Activated naive CD4-positive, alpha-beta T cell treated with anti-CD3 and anti-CD28 coated beads for 36 hours (primary cell): Measurements from ENCODE around the gene KRTAP12-1. TPM values are rescaled to one million over a fixed set of nuclear protein-coding genes. Genes with fewer than 3 reads are reported as not detected.
"Not testable (repeated sequence)": the region's sequence is repeated elsewhere in the genome, so short reads cannot be mapped to it uniquely, and the experiment has no call there.

Source experiments
- CTCF ChIA-PET: fragments of 350-600 bp; sonication (Branson Sonifier 250); formaldehyde crosslinking; loops from one replicate; lab custom pipeline; 2021; ENCODE audit warnings: antibody characterized with exemption; lab: Charles Lee
- DNase-seq: peaks from one replicate; pipeline ENCODE4 v3.0.0-alpha.2; 2020
- H3K27ac Mint-ChIP-seq: one replicate; pipeline ENCODE4 v1.8.0; 2021; ENCODE audit warnings: mild to moderate bottlenecking, mixed read lengths
- H3K27me3 Mint-ChIP-seq: one replicate; pipeline ENCODE4 v1.8.0; 2021; ENCODE audit warnings: low read depth, mixed read lengths
- H3K36me3 Mint-ChIP-seq: one replicate; pipeline ENCODE4 v1.8.0; 2021; ENCODE audit warnings: low read depth, mixed read lengths
- H3K4me1 Mint-ChIP-seq: one replicate; pipeline ENCODE4 v1.8.0; 2021; ENCODE audit warnings: low read depth, mixed read lengths
- H3K4me3 Mint-ChIP-seq: one replicate; pipeline ENCODE4 v1.8.0; 2021; ENCODE audit warnings: mild to moderate bottlenecking, moderate library complexity, mixed read lengths
- H3K9me3 Mint-ChIP-seq: one replicate; pipeline ENCODE4 v1.8.0; 2021; ENCODE audit warnings: mixed read lengths
- intact Hi-C: fragments of 100-400 bp; cut with micrococcal nuclease; formaldehyde crosslinking; loops from one replicate; pipeline ENCODE4 v1.15.1; 2023
- total RNA-seq, 2 experiments: library from RNA; stranded (reverse); gene quantifications; one replicate each; pipeline ENCODE4 v1.2.3, GENCODE V29; 2021

KRTAP12-1 gene
- total RNA-seq, 2 experiments from 2014 or later = not detected

DNA sequence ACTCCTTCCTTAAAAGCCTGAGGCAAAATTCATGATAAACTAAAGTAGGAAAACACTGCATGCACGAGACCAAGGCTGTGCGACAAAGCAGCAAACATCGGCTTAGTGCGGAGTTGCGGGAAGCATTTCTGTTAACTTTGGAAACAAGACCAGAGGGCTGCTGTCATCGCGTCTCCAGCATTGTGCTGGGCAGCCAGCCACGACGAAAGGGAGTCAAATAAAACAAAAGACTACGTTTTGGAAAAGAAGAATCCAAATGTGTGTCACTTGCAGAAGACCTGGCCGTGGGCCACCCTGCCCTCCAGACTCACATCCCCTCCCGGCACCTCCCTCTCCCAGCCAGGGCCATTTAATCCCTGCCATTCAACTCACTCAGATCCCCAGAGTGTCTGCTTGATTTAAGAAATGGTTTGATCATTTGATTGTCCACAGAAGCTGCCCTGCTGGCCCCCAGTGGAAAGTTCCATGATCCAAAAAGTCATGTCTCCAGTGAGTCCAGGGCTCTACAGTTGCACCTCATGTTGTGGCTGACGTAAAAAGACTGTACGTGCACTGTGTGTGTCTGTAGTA lies 38.1 kb downstream of the KRTAP12-1 start:
- no peak overlapping the region for H3K27ac Mint-ChIP-seq

DNA sequence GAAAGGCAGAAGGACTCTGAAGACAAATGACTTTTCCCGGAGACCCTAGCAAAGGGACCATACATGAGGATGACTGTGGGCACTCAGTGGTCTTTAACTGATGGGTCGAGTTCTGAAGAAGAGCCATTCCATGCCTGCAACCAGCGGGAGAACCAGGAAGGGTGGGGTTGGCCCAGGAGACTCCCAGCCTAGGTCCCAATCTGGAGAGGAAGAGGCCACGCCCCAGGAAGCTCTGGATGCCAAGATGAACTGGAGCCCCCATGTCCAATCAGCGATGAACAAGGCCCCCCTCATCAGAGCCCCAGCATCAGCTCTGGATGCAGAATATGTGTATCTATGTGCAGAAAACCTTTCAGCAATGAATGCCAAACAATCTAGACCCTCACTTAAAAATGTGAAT lies 41.2 kb downstream of the KRTAP12-1 start:
- no peak overlapping the region for H3K4me3 Mint-ChIP-seq
- H3K27ac Mint-ChIP-seq = no peak overlapping the region
- peaks cover 3% of the 10 kb centered on the region for H3K4me1 Mint-ChIP-seq
- no peaks in the 10 kb centered on the region for H3K27me3 Mint-ChIP-seq
- DNase-seq = no peak
- intact Hi-C loops = no loop called here
- H3K36me3 Mint-ChIP-seq = peaks cover 9% of the 10 kb centered on the region
- peaks cover 30% of the 10 kb centered on the region for H3K9me3 Mint-ChIP-seq
- CTCF ChIA-PET = no interaction called here

More for the DNA sequence above, 38.1 kb downstream of the KRTAP12-1 start:
- DNase-seq = no peak
- peaks cover 30% of the 10 kb centered on the region for H3K9me3 Mint-ChIP-seq
- H3K36me3 Mint-ChIP-seq = peaks cover 9% of the 10 kb centered on the region
- no peak overlapping the region for H3K4me3 Mint-ChIP-seq
- no peaks in the 10 kb centered on the region for H3K27me3 Mint-ChIP-seq
- H3K4me1 Mint-ChIP-seq = peaks cover 6% of the 10 kb centered on the region
- CTCF ChIA-PET = no interaction called here
- intact Hi-C loops = no loop called here

DNA sequence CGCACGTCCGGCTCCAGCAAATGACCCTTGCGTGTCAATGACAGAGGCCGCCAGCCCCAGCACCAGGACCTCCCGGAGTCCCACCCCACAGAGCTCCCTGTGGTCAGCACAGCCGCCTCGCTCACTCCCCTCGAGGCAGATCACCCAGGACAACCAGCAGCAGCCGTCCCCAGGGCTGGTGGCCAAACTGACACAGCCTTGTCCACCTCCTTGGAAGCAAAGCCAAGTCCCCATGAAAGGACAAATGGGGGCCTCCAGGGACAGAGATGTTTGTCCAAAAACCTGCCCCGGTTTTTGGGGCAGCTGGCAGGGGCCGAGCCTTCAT lies 42.7 kb downstream of the KRTAP12-1 start:
- no peak overlapping the region for H3K27ac Mint-ChIP-seq
- CTCF ChIA-PET = no interaction called here
- H3K4me1 Mint-ChIP-seq = peaks cover 3% of the 10 kb centered on the region
- H3K36me3 Mint-ChIP-seq = peaks cover 4% of the 10 kb centered on the region
- no peak overlapping the region for H3K4me3 Mint-ChIP-seq
- no peak for DNase-seq
- H3K9me3 Mint-ChIP-seq = peaks cover 21% of the 10 kb centered on the region
- intact Hi-C loops = no loop called here
- no peaks in the 10 kb centered on the region for H3K27me3 Mint-ChIP-seq

DNA sequence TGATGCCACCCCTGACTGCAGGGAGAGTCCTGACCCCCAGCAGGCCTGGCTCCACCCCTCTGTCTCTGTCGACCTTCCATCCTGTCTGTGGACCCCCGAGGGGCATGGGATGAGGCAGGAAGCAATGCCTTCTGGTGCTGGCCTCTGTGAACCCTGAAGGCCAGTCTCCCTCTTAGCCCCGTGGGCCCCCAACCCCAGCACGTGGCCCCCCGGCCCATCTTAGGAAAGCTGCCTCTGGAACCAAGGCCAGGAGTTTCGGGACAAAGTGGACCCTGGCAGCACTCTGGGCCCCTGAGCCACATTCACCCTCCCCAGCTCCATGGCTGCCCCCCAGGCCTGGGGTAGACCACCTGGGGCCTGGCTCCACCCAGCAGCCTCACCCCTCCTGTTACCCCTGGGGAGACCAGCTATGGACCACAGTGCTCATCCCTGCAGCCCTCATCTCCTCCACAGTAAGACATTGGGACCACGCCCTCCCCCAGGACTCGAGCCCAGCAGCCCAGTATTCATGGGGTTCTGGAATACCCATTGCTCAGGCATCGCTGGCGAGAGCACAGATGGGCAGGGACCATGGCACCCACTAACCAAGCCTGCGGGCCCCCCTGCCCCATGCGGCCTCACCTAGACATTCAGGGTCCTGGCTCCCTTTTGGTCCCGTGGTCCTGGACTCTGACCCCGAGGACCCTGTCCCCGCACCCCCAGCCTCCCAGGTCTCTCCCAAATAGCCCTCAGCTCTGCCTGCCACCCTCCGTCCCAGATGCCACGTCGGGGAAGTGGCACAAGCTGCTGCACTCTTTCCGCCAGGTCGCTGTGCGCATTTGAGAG lies 43.2 kb downstream of the KRTAP12-1 start:
- H3K36me3 Mint-ChIP-seq, H3K27me3 Mint-ChIP-seq, intact Hi-C loops, CTCF ChIA-PET, H3K4me3 Mint-ChIP-seq, H3K27ac Mint-ChIP-seq, DNase-seq, H3K4me1 Mint-ChIP-seq: not testable (repeated sequence)
- H3K9me3 Mint-ChIP-seq = peaks cover 15% of the 10 kb centered on the region

DNA sequence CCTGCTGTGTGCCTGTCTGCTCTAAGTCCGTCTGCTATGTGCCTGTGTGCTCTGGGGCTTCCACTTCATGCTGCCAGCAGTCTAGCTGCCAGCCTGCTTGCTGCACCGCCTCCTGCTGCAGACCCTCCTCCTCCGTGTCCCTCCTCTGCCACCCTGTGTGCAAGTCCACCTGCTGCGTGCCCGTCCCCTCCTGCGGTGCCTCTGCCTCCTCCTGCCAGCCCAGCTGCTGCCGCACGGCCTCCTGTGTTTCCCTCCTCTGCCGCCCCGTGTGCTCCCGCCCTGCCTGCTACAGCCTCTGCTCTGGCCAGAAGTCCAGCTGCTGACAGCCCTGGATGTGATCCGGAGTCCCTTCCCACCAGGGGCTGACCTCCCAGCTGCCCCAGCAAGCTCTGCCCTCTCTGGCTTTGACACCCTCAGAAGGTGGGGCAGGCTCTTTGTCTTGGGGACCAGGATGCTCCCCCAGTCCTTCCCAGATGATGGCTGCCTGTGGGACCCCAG lies 44.1 kb downstream of the KRTAP12-1 start:
- DNase-seq, intact Hi-C loops, H3K4me3 Mint-ChIP-seq, H3K27ac Mint-ChIP-seq, CTCF ChIA-PET, H3K4me1 Mint-ChIP-seq, H3K36me3 Mint-ChIP-seq, H3K27me3 Mint-ChIP-seq: not testable (repeated sequence)
- H3K9me3 Mint-ChIP-seq = peaks cover 12% of the 10 kb centered on the region

DNA sequence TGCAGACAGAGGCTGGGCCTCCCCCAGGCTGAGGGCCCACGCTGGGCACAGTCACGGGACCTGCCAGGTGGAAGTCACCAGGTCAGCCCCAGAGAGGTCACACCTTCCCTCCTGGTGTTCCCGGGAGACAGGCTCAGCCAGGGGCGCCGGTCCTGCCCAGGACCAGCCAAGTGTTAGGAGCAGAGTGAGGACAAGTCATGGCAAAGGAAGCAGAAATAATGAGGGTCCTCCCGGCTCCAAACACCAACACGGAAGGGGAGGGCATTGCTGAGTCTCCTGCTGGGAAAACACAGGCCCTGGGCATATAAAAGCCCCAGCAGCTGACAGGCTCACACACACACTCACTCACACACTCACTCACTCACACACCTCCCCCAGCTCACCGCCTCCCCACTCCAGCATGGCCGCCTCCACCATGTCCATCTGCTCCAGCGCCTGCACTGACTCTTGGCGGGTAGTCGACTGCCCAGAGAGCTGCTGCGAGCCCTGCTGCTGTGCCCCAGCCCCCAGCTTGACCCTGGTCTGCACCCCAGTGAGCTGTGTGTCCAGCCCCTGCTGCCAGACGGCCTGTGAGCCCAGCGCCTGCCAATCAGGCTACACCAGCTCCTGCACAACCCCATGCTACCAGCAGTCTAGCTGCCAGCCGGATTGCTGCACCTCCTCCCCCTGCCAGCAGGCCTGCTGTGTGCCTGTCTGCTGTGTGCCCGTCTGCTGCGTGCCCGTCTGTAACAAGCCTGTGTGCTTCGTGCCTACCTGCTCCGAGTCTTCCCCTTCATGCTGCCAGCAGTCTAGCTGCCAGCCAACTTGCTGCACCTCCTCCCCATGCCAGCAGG lies 44.7 kb downstream of the KRTAP12-1 start, which contains the start of gene KRTAP10-10:
Gene KRTAP10-10 (plus strand): TSS at position 339 of the 833 bp plus-strand sequence. CDS start 62 bp downstream, at position 401.
- H3K4me3 Mint-ChIP-seq = no peak within 1 kb of the TSS
- intact Hi-C loops = no loop called here
- peaks cover 3% of the 10 kb centered on the region for H3K4me1 Mint-ChIP-seq
- no peak within 1 kb of the TSS for H3K27ac Mint-ChIP-seq
- H3K36me3 Mint-ChIP-seq = no peaks in the 10 kb centered on the region
- H3K9me3 Mint-ChIP-seq = peaks cover 12% of the 10 kb centered on the region
- DNase-seq = no peak
- H3K27me3 Mint-ChIP-seq = no peaks in the 10 kb centered on the region
- CTCF ChIA-PET = no interaction called here

DNA sequence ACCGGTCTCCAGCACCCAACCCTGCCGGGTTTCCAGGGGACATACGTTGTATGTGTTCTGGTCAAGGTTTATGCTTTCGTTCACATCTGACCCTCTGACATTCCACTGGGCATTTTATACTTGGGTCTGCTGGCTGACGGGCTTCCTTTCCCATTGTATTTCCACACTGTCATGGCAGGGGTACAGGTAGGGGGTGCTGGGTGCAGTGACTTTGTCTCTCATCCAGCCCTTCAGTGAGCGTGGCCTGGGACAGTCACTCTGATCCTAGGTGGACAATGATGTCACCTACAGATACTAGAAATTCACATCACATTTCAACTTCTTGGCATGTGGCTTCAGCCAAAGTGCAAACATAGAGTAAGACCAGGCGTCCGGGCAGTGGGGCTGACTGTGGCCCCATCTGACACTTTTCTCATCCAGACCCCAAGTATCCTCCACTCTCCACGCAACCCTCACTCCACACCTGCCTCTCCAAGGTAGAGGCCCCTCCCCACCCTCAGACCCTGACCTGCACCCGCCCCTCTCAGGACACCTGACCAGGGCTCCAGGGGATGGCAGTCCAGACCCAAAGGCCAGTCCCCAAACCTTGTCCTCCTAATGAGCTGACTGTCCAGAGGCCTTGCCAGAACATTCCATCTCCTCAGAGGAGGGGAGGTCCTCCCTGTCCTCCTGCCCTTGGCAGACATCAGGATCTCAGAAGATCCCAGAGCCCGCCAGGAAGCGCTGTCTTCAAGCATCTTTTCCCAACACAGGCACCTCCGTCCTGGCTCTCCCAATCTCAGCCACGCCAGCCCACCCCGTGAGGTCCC lies 45.5 kb downstream of the KRTAP12-1 start:
- intact Hi-C loops = no loop called here
- peaks cover 17% of the 10 kb centered on the region for H3K9me3 Mint-ChIP-seq
- H3K4me3 Mint-ChIP-seq = no peak overlapping the region
- CTCF ChIA-PET = no interaction called here
- H3K27me3 Mint-ChIP-seq = no peaks in the 10 kb centered on the region
- no peak for DNase-seq
- no peak overlapping the region for H3K27ac Mint-ChIP-seq
- peaks cover 3% of the 10 kb centered on the region for H3K4me1 Mint-ChIP-seq
- no peaks in the 10 kb centered on the region for H3K36me3 Mint-ChIP-seq

DNA sequence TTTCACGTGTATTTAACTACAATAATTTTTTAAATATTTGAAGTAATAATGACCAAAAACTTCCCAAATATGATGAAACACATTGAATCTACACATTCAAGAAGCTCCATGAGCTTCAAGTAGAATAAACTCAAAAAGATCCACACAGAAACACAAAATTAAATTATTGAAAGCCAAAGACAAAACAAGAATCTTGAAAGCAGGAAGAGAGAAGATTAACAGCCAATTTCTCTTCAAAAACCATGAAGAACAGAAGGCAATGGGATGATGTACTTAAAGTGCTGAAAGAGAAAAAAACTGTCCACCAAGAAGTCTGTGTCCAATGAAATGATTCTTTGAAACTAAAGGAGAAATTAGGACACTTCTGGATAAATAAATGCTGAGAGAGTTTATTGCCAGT lies 49.9 kb downstream of the KRTAP12-1 start:
- peaks cover 3% of the 10 kb centered on the region for H3K36me3 Mint-ChIP-seq
- H3K4me1 Mint-ChIP-seq = peaks cover 25% of the 10 kb centered on the region
- intact Hi-C loops = no loop called here
- H3K27ac Mint-ChIP-seq = no peak overlapping the region
- CTCF ChIA-PET = interaction anchor here (1.7 kb wide), 1 partner anchor 110 kb away, joined by 3 read pairs; no protein-coding TSS in a partner anchor
- no peak for DNase-seq
- H3K4me3 Mint-ChIP-seq = no peak overlapping the region
- H3K27me3 Mint-ChIP-seq = no peaks in the 10 kb centered on the region
- peaks cover 29% of the 10 kb centered on the region for H3K9me3 Mint-ChIP-seq

Other genes with a start within 250 kb of the KRTAP12-1 start
- gene LRRC3, start 226.7 kb downstream of the KRTAP12-1 start, total RNA-seq = 1 to 10 TPM; 2.5 to 2.8 TPM
- gene KRTAP10-1, start 142.0 kb downstream of the KRTAP12-1 start, total RNA-seq = not detected
- gene KRTAP10-2, start 130.7 kb downstream of the KRTAP12-1 start, total RNA-seq = not detected
- not detected for gene KRTAP10-3, start 123.4 kb downstream of the KRTAP12-1 start, total RNA-seq
- not detected for gene KRTAP10-4, start 108.4 kb downstream of the KRTAP12-1 start, total RNA-seq
- not detected for gene KRTAP10-5, start 101.6 kb downstream of the KRTAP12-1 start, total RNA-seq
- gene KRTAP10-6, start 89.7 kb downstream of the KRTAP12-1 start, total RNA-seq = not detected
- not detected for gene KRTAP10-7, start 81.6 kb downstream of the KRTAP12-1 start, total RNA-seq
- not detected for gene KRTAP10-8, start 70.1 kb downstream of the KRTAP12-1 start, total RNA-seq
- gene KRTAP10-9, start 55.1 kb downstream of the KRTAP12-1 start, total RNA-seq = not detected
- gene KRTAP10-10, start 44.8 kb downstream of the KRTAP12-1 start, total RNA-seq = not detected
- gene KRTAP10-11, start 35.7 kb downstream of the KRTAP12-1 start, total RNA-seq = not detected
- not detected for gene KRTAP12-4, start 27.5 kb downstream of the KRTAP12-1 start, total RNA-seq
- gene KRTAP12-3, start 24.2 kb downstream of the KRTAP12-1 start, total RNA-seq = not detected
- gene KRTAP12-2, start 15.2 kb downstream of the KRTAP12-1 start, total RNA-seq = not detected
- not detected for gene KRTAP10-12, start 15.0 kb upstream of the KRTAP12-1 start, total RNA-seq
- not detected for gene TSPEAR, start 29.4 kb upstream of the KRTAP12-1 start, total RNA-seq
- 10 to 100 TPM; 94.0 to 95.2 TPM for gene UBE2G2, start 119.7 kb upstream of the KRTAP12-1 start, total RNA-seq
- 10 to 100 TPM; 87.1 to 94.7 TPM for gene SUMO3, start 135.9 kb upstream of the KRTAP12-1 start, total RNA-seq
- gene PTTG1IP, start 191.5 kb upstream of the KRTAP12-1 start, total RNA-seq = 10 to 100 TPM; 37.6 to 38.5 TPM
- gene ITGB2, start 238.7 kb upstream of the KRTAP12-1 start, total RNA-seq = 100 to 1,000 TPM; 182 to 185 TPM